Measurements from ENCODE around the gene SIN3A.

The SIN3A gene

DNA sequence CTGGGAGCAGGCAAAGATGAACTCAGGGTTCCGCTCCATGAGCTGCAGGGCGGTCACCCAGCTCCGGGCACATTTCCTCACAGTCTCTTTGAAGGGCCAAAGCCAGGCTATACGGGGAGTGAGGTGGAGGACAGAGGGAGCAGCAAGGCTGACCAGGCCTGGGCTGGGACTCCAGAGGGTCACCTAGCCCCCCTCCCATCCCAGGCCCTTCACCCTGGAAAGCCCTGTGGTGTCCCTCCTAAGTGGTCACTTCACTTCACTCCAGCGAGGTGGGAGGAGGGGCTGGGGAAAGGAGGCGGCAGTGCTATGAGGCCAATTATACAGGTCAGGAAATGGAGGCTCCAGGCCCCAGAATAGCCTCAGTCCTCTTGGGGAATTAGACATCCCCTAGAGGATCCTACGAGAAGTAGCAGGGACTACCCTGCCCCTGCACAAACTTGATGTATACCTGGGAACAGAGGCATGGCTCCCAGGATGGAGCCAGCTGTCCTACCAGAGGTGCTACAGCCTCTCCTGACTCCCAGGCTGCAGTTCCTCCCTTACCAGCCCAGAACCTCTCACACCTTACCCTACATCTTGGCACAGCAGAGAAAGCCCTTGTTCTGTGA, 88.7 kb downstream of the SIN3A start:
- Histone ChIP-seq H3K9ac (ENCODE audit: low read length) (no peak overlapping the region), H3K18ac (ENCODE audit: low read length) (no peak overlapping the region), H3K27ac (ENCODE audit: low read depth, low read length) (no peak overlapping the region), H2BK12ac (ENCODE audit: low read length) (no peak overlapping the region), H3K9me3 (ENCODE audit: insufficient read depth, low read depth, low read length) (peaks cover 2% of the 10 kb centered on the region), H3K36me3 (ENCODE audit: control insufficient read depth in 1 of 2, insufficient read depth in 2 of 2, low read length in 2 of 2) (peaks cover 65 to 69% of the 10 kb centered on the region in 2 experiments), H2BK120ac (ENCODE audit: insufficient read depth, low read length, poor library complexity) (no peak overlapping the region), H4K91ac (ENCODE audit: low read depth, low read length) (no peak overlapping the region), H3K4me1 (ENCODE audit: control insufficient read depth in 1 of 2, insufficient read depth in 2 of 2, low read length in 2 of 2) (peaks cover 0 to 4% of the 10 kb centered on the region in 2 experiments), H3K4ac (ENCODE audit: low read depth, low read length) (no peak overlapping the region), H3K4me3 (ENCODE audit: low read depth, low read length) (no peak overlapping the region), H3K4me2 (ENCODE audit: low read length) (no peak overlapping the region), H3K79me2 (ENCODE audit: control insufficient read depth, insufficient read depth, low read length, poor library complexity) (no peaks in the 10 kb centered on the region), H3K27me3 (ENCODE audit: insufficient read depth, low read length) (no peaks in the 10 kb centered on the region), H2AK5ac (ENCODE audit: low read length) (no peak overlapping the region), H2BK5ac (ENCODE audit: low read depth, low read length, poor library complexity) (no peak overlapping the region), H4K8ac (ENCODE audit: low read depth, low read length) (no peak overlapping the region), H3K14ac (ENCODE audit: low read length) (no peak overlapping the region), H2AFZ (ENCODE audit: insufficient read depth, low read length, poor library complexity) (no peak overlapping the region), H3K23ac (ENCODE audit: low read length) (no peak overlapping the region), H4K12ac (ENCODE audit: low read depth, low read length) (no peak overlapping the region), H3K79me1 (ENCODE audit: low read length) (no peaks in the 10 kb centered on the region)
- no CpG with 5 or more reads among the region's 7 CpGs for WGBS (ENCODE audit: extremely low coverage, insufficient coverage, insufficient read length)
- no peak for DNase-seq

DNA sequence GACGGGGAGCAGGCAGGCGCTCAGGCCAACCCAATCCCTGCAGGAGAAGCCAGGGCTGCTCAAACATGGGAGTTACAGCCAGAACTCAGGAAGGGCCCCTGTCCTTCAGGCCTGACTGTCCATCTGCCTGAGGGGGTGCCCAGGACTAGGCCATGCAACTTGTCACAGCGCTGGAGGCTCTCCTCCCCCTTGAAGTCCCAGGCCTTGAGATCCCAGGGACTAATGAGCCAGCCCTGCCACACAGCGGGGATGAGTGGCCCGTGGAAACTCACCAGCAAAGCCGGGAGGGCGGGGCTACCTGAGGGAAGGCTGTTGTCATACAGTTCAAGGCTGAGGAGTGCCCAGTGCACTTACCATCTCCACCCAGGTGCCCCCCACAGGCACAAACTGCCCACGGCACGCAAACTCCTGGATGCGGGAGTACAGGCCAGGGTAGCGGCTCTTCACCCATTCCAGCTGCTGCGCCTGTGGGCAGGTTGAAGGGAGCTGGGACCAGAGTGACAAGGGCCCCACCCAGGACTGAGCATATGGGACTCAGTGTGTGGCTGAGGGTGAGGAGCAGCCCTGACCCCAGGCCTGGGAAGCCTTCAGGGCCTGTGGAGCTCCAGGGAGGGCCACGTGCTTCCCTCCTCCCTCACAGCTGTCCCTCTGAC, 89.4 kb downstream of the SIN3A start:
- H3K18ac ChIP-seq (ENCODE audit: low read length), result no peak overlapping the region
- no peak overlapping the region for H3K27ac ChIP-seq (ENCODE audit: low read depth, low read length)
- H3K79me2 ChIP-seq (ENCODE audit: control insufficient read depth, insufficient read depth, low read length, poor library complexity), result no peaks in the 10 kb centered on the region
- H3K36me3 ChIP-seq (ENCODE audit: control insufficient read depth in 1 of 2, insufficient read depth in 2 of 2, low read length in 2 of 2), result peaks cover 63 to 66% of the 10 kb centered on the region in 2 experiments
- H3K4ac ChIP-seq (ENCODE audit: low read depth, low read length), result no peak overlapping the region
- no peak overlapping the region for H4K91ac ChIP-seq (ENCODE audit: low read depth, low read length)
- no peak overlapping the region for H3K9ac ChIP-seq (ENCODE audit: low read length)
- peaks cover 2% of the 10 kb centered on the region for H3K9me3 ChIP-seq (ENCODE audit: insufficient read depth, low read depth, low read length)
- H3K79me1 ChIP-seq (ENCODE audit: low read length), result no peaks in the 10 kb centered on the region
- no peak overlapping the region for H4K8ac ChIP-seq (ENCODE audit: low read depth, low read length)
- no peaks in the 10 kb centered on the region for H3K27me3 ChIP-seq (ENCODE audit: insufficient read depth, low read length)
- H3K14ac ChIP-seq (ENCODE audit: low read length), result no peak overlapping the region
- H2BK120ac ChIP-seq (ENCODE audit: insufficient read depth, low read length, poor library complexity), result no peak overlapping the region
- H2BK12ac ChIP-seq (ENCODE audit: low read length), result no peak overlapping the region
- no peak overlapping the region for H4K12ac ChIP-seq (ENCODE audit: low read depth, low read length)
- H2AFZ ChIP-seq (ENCODE audit: insufficient read depth, low read length, poor library complexity), result no peak overlapping the region
- no peak overlapping the region for H3K4me3 ChIP-seq (ENCODE audit: low read depth, low read length)
- H2BK5ac ChIP-seq (ENCODE audit: low read depth, low read length, poor library complexity), result no peak overlapping the region
- H2AK5ac ChIP-seq (ENCODE audit: low read length), result no peak overlapping the region
- no peaks in the 10 kb centered on the region for H3K4me1 ChIP-seq (ENCODE audit: control insufficient read depth in 1 of 2, insufficient read depth in 2 of 2, low read length in 2 of 2)
- DNase-seq, result no peak
- H3K4me2 ChIP-seq (ENCODE audit: low read length), result no peak overlapping the region
- H3K23ac ChIP-seq (ENCODE audit: low read length), result no peak overlapping the region
- no CpG with 5 or more reads among the region's 13 CpGs for WGBS (ENCODE audit: extremely low coverage, insufficient coverage, insufficient read length)

- Histone ChIP-seq H3K4me1 (ENCODE audit: control insufficient read depth in 1 of 2, insufficient read depth in 2 of 2, low read length in 2 of 2) (no peaks in the 10 kb centered on the region), H3K4me2 (ENCODE audit: low read length) (no peak overlapping the region), H3K79me1 (ENCODE audit: low read length) (no peaks in the 10 kb centered on the region), H3K9ac (ENCODE audit: low read length) (no peak overlapping the region), H3K27ac (ENCODE audit: low read depth, low read length) (no peak overlapping the region), H2AK5ac (ENCODE audit: low read length) (no peak overlapping the region), H3K14ac (ENCODE audit: low read length) (no peak overlapping the region), H2BK5ac (ENCODE audit: low read depth, low read length, poor library complexity) (no peak overlapping the region), H3K36me3 (ENCODE audit: control insufficient read depth in 1 of 2, insufficient read depth in 2 of 2, low read length in 2 of 2) (peaks cover 64 to 66% of the 10 kb centered on the region in 2 experiments), H3K4me3 (ENCODE audit: low read depth, low read length) (no peak overlapping the region), H3K9me3 (ENCODE audit: insufficient read depth, low read depth, low read length) (peaks cover 2% of the 10 kb centered on the region), H3K4ac (ENCODE audit: low read depth, low read length) (no peak overlapping the region), H2AFZ (ENCODE audit: insufficient read depth, low read length, poor library complexity) (no peak overlapping the region), H3K18ac (ENCODE audit: low read length) (no peak overlapping the region), H2BK12ac (ENCODE audit: low read length) (no peak overlapping the region), H4K91ac (ENCODE audit: low read depth, low read length) (no peak overlapping the region), H4K8ac (ENCODE audit: low read depth, low read length) (no peak overlapping the region), H3K79me2 (ENCODE audit: control insufficient read depth, insufficient read depth, low read length, poor library complexity) (no peaks in the 10 kb centered on the region), H3K23ac (ENCODE audit: low read length) (no peak overlapping the region), H2BK120ac (ENCODE audit: insufficient read depth, low read length, poor library complexity) (no peak overlapping the region), H4K12ac (ENCODE audit: low read depth, low read length) (no peak overlapping the region), H3K27me3 (ENCODE audit: insufficient read depth, low read length) (no peaks in the 10 kb centered on the region)
- WGBS (ENCODE audit: extremely low coverage, insufficient coverage, insufficient read length), result no CpG with 5 or more reads among the region's 10 CpGs
- DNase-seq, result no peak
Measured at GRCh38 chr15:75361361-75361988, 90.0 kb downstream of the SIN3A start.

- H4K12ac ChIP-seq (ENCODE audit: low read depth, low read length), result no peak overlapping the region
- WGBS (ENCODE audit: extremely low coverage, insufficient coverage, insufficient read length), result no CpG with 5 or more reads among the region's 7 CpGs
Measured at GRCh38 chr15:75360856-75361255, 90.6 kb downstream of the SIN3A start.

More at GRCh38 chr15:75360856-75361255, 90.6 kb downstream of the SIN3A start:
- Histone ChIP-seq H3K4me3 (ENCODE audit: low read depth, low read length) (no peak overlapping the region), H3K4me1 (ENCODE audit: control insufficient read depth in 1 of 2, insufficient read depth in 2 of 2, low read length in 2 of 2) (no peaks in the 10 kb centered on the region), H2BK12ac (ENCODE audit: low read length) (no peak overlapping the region), H3K9me3 (ENCODE audit: insufficient read depth, low read depth, low read length) (peaks cover 2% of the 10 kb centered on the region), H2AFZ (ENCODE audit: insufficient read depth, low read length, poor library complexity) (no peak overlapping the region), H3K27ac (ENCODE audit: low read depth, low read length) (no peak overlapping the region), H2BK5ac (ENCODE audit: low read depth, low read length, poor library complexity) (no peak overlapping the region), H3K27me3 (ENCODE audit: insufficient read depth, low read length) (no peaks in the 10 kb centered on the region), H2BK120ac (ENCODE audit: insufficient read depth, low read length, poor library complexity) (no peak overlapping the region), H3K4me2 (ENCODE audit: low read length) (no peak overlapping the region), H3K36me3 (ENCODE audit: control insufficient read depth in 1 of 2, insufficient read depth in 2 of 2, low read length in 2 of 2) (peaks cover 65 to 67% of the 10 kb centered on the region in 2 experiments), H4K8ac (ENCODE audit: low read depth, low read length) (no peak overlapping the region), H3K4ac (ENCODE audit: low read depth, low read length) (no peak overlapping the region), H3K18ac (ENCODE audit: low read length) (no peak overlapping the region), H3K14ac (ENCODE audit: low read length) (no peak overlapping the region), H4K91ac (ENCODE audit: low read depth, low read length) (no peak overlapping the region), H3K23ac (ENCODE audit: low read length) (no peak overlapping the region), H3K79me1 (ENCODE audit: low read length) (no peaks in the 10 kb centered on the region), H3K79me2 (ENCODE audit: control insufficient read depth, insufficient read depth, low read length, poor library complexity) (no peaks in the 10 kb centered on the region), H3K9ac (ENCODE audit: low read length) (no peak overlapping the region), H2AK5ac (ENCODE audit: low read length) (no peak overlapping the region)
- DNase-seq, result no peak
